Endothelial cell of umbilical vein (primary cell): Measurements from ENCODE around the gene OPN1MW3. TPM values are rescaled to one million over a fixed set of nuclear protein-coding genes. Genes with fewer than 3 reads are reported as not detected.

ENCODE experiments used
- BruUV-seq: library from RNA; stranded (reverse); fragments of 400-500 nt; replicated peaks from 2 replicates; lab custom pipeline; 2021; lab: Mats Ljungman, UMichigan
- CTCF ChIA-PET: fragments of 300-600, 350-600 bp; sonication (Branson Sonifier 250); formaldehyde crosslinking; loops from one replicate; lab custom pipeline; 2021; ENCODE audit warnings: antibody characterized with exemption, inconsistent platforms; lab: Charles Lee
- POLR2A ChIA-PET: fragments of 300-600, 350-600 bp; sonication (Branson Sonifier 250); formaldehyde crosslinking; loops from one replicate; lab custom pipeline; 2021; ENCODE audit warnings: antibody characterized with exemption, inconsistent platforms; lab: Charles Lee
- DNase-seq: peaks from one replicate; pipeline ENCODE4 v3.0.0-alpha.2; 2011; ENCODE audit warnings: low read depth, low spot score
- FAIRE-seq: peaks from 2 replicates; lab custom pipeline; 2011; peaks lifted over from hg19 to GRCh38; lab: Jason Lieb, UNC
- H2AFZ ChIP-seq: 2 replicates; pipeline ENCODE4 v1.6.0; 2012; ENCODE audit warnings: low read depth, low read length, control low read depth, inconsistent platforms
- H3K27ac ChIP-seq: 2 replicates; pipeline ENCODE4 v1.5.1; 2011; ENCODE audit warnings: low read depth, mild to moderate bottlenecking, control low read depth, low read length, moderate library complexity; ENCODE audit not compliant: insufficient read depth
- H3K27me3 ChIP-seq, 2 experiments: 2 replicates each; pipeline versions ENCODE4 v1.6.0 to v1.6.1; 2011; ENCODE audit warnings: low read length in 2 of 2, mixed read lengths in 1 of 2; ENCODE audit not compliant: control insufficient read depth in 2 of 2, insufficient read depth in 2 of 2
- H3K36me3 ChIP-seq, 2 experiments: 2 replicates in 1 of 2; 3 replicates in 1 of 2; pipeline ENCODE4 v1.5.1; 2011; ENCODE audit warnings: low read length in 2 of 2, mild to moderate bottlenecking in 1 of 2, moderate library complexity in 1 of 2; ENCODE audit not compliant: control insufficient read depth in 2 of 2, insufficient read depth in 2 of 2; ENCODE audit errors: extremely low read depth in 1 of 2
- H3K4me1 ChIP-seq: 3 replicates; pipeline ENCODE4 v1.5.1; 2011; ENCODE audit warnings: mild to moderate bottlenecking, low read length; ENCODE audit not compliant: control insufficient read depth, insufficient read depth; ENCODE audit errors: extremely low read depth
- H3K4me2 ChIP-seq: 2 replicates; pipeline ENCODE4 v1.6.1; 2011; ENCODE audit warnings: low read length, control low read depth, mixed read lengths; ENCODE audit not compliant: insufficient read depth
- H3K4me3 ChIP-seq, 3 experiments: fragments of 200-600 bp in 1 of 3; sonication (generic), shearing (Covaris generic) in 1 of 3; replicated peaks in 1 of 3; 2 replicates each; pipeline ENCODE4 v1.5.1; 2011 to 2016; ENCODE audit warnings: control low read depth in 3 of 3, low read length in 3 of 3, mild to moderate bottlenecking in 2 of 3, inconsistent platforms in 1 of 3, low read depth in 1 of 3, moderate library complexity in 1 of 3; ENCODE audit not compliant: insufficient read depth in 1 of 3
- H3K79me2 ChIP-seq: 2 replicates; pipeline ENCODE4 v1.6.0; 2012; ENCODE audit warnings: low read length, inconsistent platforms; ENCODE audit not compliant: control insufficient read depth, insufficient read depth
- H3K9ac ChIP-seq: replicated peaks from 2 replicates; pipeline ENCODE3; 2011; ENCODE audit warnings: low read length, control low read depth; ENCODE audit not compliant: insufficient read depth; ENCODE audit errors: extremely low read depth
- H3K9me1 ChIP-seq: replicated peaks from 3 replicates; pipeline ENCODE4 v1.6.0; 2011; ENCODE audit warnings: mild to moderate bottlenecking, low read length; ENCODE audit not compliant: control insufficient read depth, insufficient read depth; ENCODE audit errors: extremely low read depth
- H3K9me3 ChIP-seq: replicated peaks from 2 replicates; pipeline ENCODE4 v1.5.1; 2012; ENCODE audit warnings: low read length, inconsistent platforms; ENCODE audit not compliant: control insufficient read depth, insufficient read depth
- H4K20me1 ChIP-seq: replicated peaks from 2 replicates; pipeline ENCODE3; 2011; ENCODE audit warnings: mild to moderate bottlenecking, low read length; ENCODE audit not compliant: control insufficient read depth, insufficient read depth; ENCODE audit errors: extremely low read depth
- CTCF ChIP-seq, 2 donors: IDR thresholded peaks; 1 replicate in 1 of 2; 2 replicates in 1 of 2; pipeline ENCODE4 v1.5.1; 2011; ENCODE audit warnings: low read length in 2 of 2, mild to moderate bottlenecking in 2 of 2, moderate library complexity in 2 of 2, control low read depth in 1 of 2, inconsistent platforms in 1 of 2, low read depth in 1 of 2; ENCODE audit not compliant: insufficient read depth in 1 of 2; ENCODE audit errors: extremely low read depth in 1 of 2
- EZH2 ChIP-seq: IDR thresholded peaks from 2 replicates; pipeline ENCODE4 v1.6.1; 2012; ENCODE audit warnings: borderline replicate concordance, low read depth, mild to moderate bottlenecking, moderate library complexity, low read length, inconsistent platforms; ENCODE audit not compliant: severe bottlenecking
- FOS ChIP-seq: IDR thresholded peaks from 2 replicates; pipeline ENCODE4 v1.6.1; 2011; ENCODE audit warnings: mild to moderate bottlenecking, low read length, moderate library complexity, borderline replicate concordance; ENCODE audit not compliant: insufficient read depth
- GATA2 ChIP-seq: IDR thresholded peaks from 2 replicates; pipeline ENCODE4 v1.7.0; 2011; ENCODE audit warnings: low read depth, mild to moderate bottlenecking, moderate library complexity, mixed read lengths, low read length; ENCODE audit not compliant: insufficient read length, insufficient read depth
- JUN ChIP-seq: IDR thresholded peaks from 2 replicates; pipeline ENCODE4 v1.6.1; 2011; ENCODE audit warnings: borderline replicate concordance, low read depth; ENCODE audit not compliant: insufficient read length, insufficient read depth
- MAX ChIP-seq: IDR thresholded peaks from 2 replicates; pipeline ENCODE4 v1.6.1; 2011; ENCODE audit not compliant: insufficient read depth, insufficient read length
- MYC ChIP-seq: IDR thresholded peaks from one replicate; pipeline ENCODE4 v1.6.1; 2011; ENCODE audit warnings: mild to moderate bottlenecking, low read depth, low read length
- POLR2A ChIP-seq: IDR thresholded peaks from 2 replicates; pipeline ENCODE4 v1.6.1; 2012; ENCODE audit warnings: low read depth, mild to moderate bottlenecking, control low read depth, low read length
- POLR2AphosphoS5 ChIP-seq: IDR thresholded peaks from 2 replicates; pipeline ENCODE4 v1.6.1; 2012; ENCODE audit warnings: low read depth, mild to moderate bottlenecking, control low read depth, low read length, moderate library complexity; ENCODE audit not compliant: insufficient read depth
- dilution Hi-C: fragments of 300-500 bp; cut with MboI; formaldehyde crosslinking; loops from one replicate; pipeline ENCODE4 v1.15.0; 2019; ENCODE audit warnings: low sequenced_read_pairs; ENCODE audit not compliant: extremely low pct_ligation_motif_present
- intact Hi-C: fragments of 100-400 bp; cut with micrococcal nuclease; formaldehyde crosslinking; loops from one replicate; pipeline ENCODE4 v1.10.0; 2022
- polyA plus RNA-seq, 4 experiments: library from polyadenylated mRNA; depleted of rRNA in 3 of 4; stranded (reverse) in 3 of 4; unstranded in 1 of 4; fragments of >200 nt; gene quantifications; 2 replicates each; pipeline versions ENCODE4 v1.2.1 to v1.2.3, GENCODE V29; 2011 to 2012; ENCODE audit warnings: missing spikeins in 1 of 4
- total RNA-seq: library from RNA; stranded (reverse); gene quantifications from 2 replicates; pipeline ENCODE4 v1.2.3, GENCODE V29; 2021

OPN1MW3 gene
- total and polyA plus RNA-seq, 2 donors (not counting 3 experiments of a cell fraction or from before 2014, with no cell fraction given) = not detected

- Histone ChIP-seq H3K27ac (no peak overlapping the region), H3K36me3 (no peaks in the 10 kb centered on the region), H3K9me3 (no peaks in the 10 kb centered on the region), H3K4me2 (no peak overlapping the region), H3K9me1 (no peaks in the 10 kb centered on the region), H3K4me1 (no peaks in the 10 kb centered on the region), H3K4me3 (no peak overlapping the region), H2AFZ (no peak overlapping the region), H4K20me1 (no peaks in the 10 kb centered on the region), H3K9ac (no peak overlapping the region), H3K27me3 (no peaks in the 10 kb centered on the region), H3K79me2 (no peaks in the 10 kb centered on the region)
- dilution Hi-C loops (no loop called here), intact Hi-C loops (no loop called here)
- TF ChIP-seq POLR2AphosphoS5 (no peak), EZH2 (no peak), JUN (no peak), CTCF (IDR thresholded peaks at IDR 0.05; ENCODE audit: extremely low read depth in 1 of 2, insufficient read depth in 1 of 2, low read depth in 1 of 2, low read length in 2 of 2) (no peak), POLR2A (no peak), MAX (no peak), FOS (no peak), GATA2 (no peak), MYC (no peak)
- FAIRE-seq (peak; percentile 52), DNase-seq (no peak)
- BruUV-seq = no TSS peak
- CTCF ChIA-PET = interaction anchor here (1.0 kb wide), 1 partner anchor 168 kb away, joined by 4 read pairs; no protein-coding TSS in a partner anchor
- POLR2A ChIA-PET = no interaction called here
These were observed 47.5 kb downstream of the OPN1MW3 start for GRCh38 chrX:154304846-154305245.
